Peyer's patch (tissue), 4 donors: ENCODE results near the gene ADGRL3.

Experiments
- CTCF ChIP-seq, 6 experiments: fragments of 450-650 bp in 4 of 6; fragments of 200-600 bp in 2 of 6; sonication (generic) in 1 of 6; IDR thresholded peaks; one replicate each; pipeline ENCODE4 v1.5.1; 2017 to 2019; ENCODE audit warnings: antibody characterized with exemption in 6 of 6, mild to moderate bottlenecking in 3 of 6, moderate library complexity in 1 of 6
- POLR2A ChIP-seq, 2 donors: fragments of 450-650 bp; IDR thresholded peaks; one replicate each; pipeline ENCODE4 v1.5.1; 2017; ENCODE audit warnings: antibody characterized with exemption in 2 of 2, mild to moderate bottlenecking in 2 of 2, moderate library complexity in 2 of 2

- TF ChIP-seq CTCF (IDR thresholded peaks at IDR 0.05), result no peak
- no peak for TF ChIP-seq POLR2A (IDR thresholded peaks at IDR 0.05)
Measured at GRCh38 chr4:61662362-61662761, 462.2 kb downstream of the ADGRL3 start.
